DOHH2 (cell line): ENCODE data around the gene TSPAN10.

Source experiments
- H3F3A ChIP-seq: fragments of 200-600 bp; sonication (generic), shearing (Covaris generic); 2 replicates; pipeline ENCODE4 v1.6.0; 2016; ENCODE audit warnings: antibody characterized with exemption, mild to moderate bottlenecking; ENCODE audit not compliant: control insufficient read depth, insufficient read depth
- H3K27ac ChIP-seq: fragments of 200-600 bp; sonication (generic); 2 replicates; pipeline ENCODE4 v1.5.1; 2014; ENCODE audit warnings: low read depth, mild to moderate bottlenecking, low read length, moderate library complexity
- H3K27me3 ChIP-seq: fragments of 200-600 bp; sonication (generic); 2 replicates; pipeline ENCODE4 v1.6.1; 2014; ENCODE audit warnings: mild to moderate bottlenecking, low read length, mixed read lengths; ENCODE audit not compliant: control insufficient read depth
- H3K36me3 ChIP-seq: fragments of 200-600 bp; sonication (generic); 2 replicates; pipeline ENCODE4 v1.6.1; 2014; ENCODE audit warnings: mild to moderate bottlenecking, low read length, moderate library complexity, mixed read lengths; ENCODE audit not compliant: control insufficient read depth
- H3K4me1 ChIP-seq: fragments of 200-600 bp; sonication (generic); 2 replicates; pipeline ENCODE4 v1.6.1; 2014; ENCODE audit warnings: mild to moderate bottlenecking, low read length, mixed read lengths; ENCODE audit not compliant: control insufficient read depth
- H3K4me2 ChIP-seq: fragments of 200-600 bp; sonication (generic); 2 replicates; pipeline ENCODE4 v1.6.0; 2014; ENCODE audit warnings: mild to moderate bottlenecking, low read length, moderate library complexity
- H3K4me3 ChIP-seq: fragments of 200-600 bp; sonication (generic); 2 replicates; pipeline ENCODE4 v1.5.1; 2014; ENCODE audit warnings: mild to moderate bottlenecking, low read length, mixed read lengths
- H3K79me2 ChIP-seq: fragments of 200-600 bp; sonication (generic); 2 replicates; pipeline ENCODE4 v1.6.1; 2014; ENCODE audit warnings: mild to moderate bottlenecking, low read length, mixed read lengths; ENCODE audit not compliant: control insufficient read depth
- H3K9me2 ChIP-seq: fragments of 200-600 bp; sonication (generic); replicated peaks from 2 replicates; pipeline ENCODE4 v1.6.1; 2014; ENCODE audit warnings: mild to moderate bottlenecking, low read length, mixed read lengths; ENCODE audit not compliant: control insufficient read depth
- H3K9me3 ChIP-seq: fragments of 200-600 bp; sonication (generic); 2 replicates; pipeline ENCODE4 v1.6.1; 2014; ENCODE audit warnings: antibody characterized with exemption, low read length, mixed read lengths; ENCODE audit not compliant: control insufficient read depth, insufficient read depth
- H4K20me1 ChIP-seq: fragments of 200-600 bp; sonication (generic); 2 replicates; pipeline ENCODE4 v1.6.0; 2014; ENCODE audit warnings: low read depth, mild to moderate bottlenecking, antibody characterized with exemption, low read length, moderate library complexity; ENCODE audit not compliant: control insufficient read depth, insufficient read depth
- EZH2phosphoT487 ChIP-seq: fragments of 200-600 bp; sonication (generic); IDR thresholded peaks from 2 replicates; pipeline ENCODE4 v1.6.1; 2017; ENCODE audit warnings: borderline replicate concordance, mild to moderate bottlenecking, antibody characterized with exemption, low read length, moderate library complexity, mixed read lengths
- TF ChIP-seq, protein P1 (sequence below): fragments of 200-600 bp; sonication (generic); IDR thresholded peaks from one replicate; pipeline ENCODE4 v1.5.1; 2014; ENCODE audit warnings: antibody characterized with exemption, mild to moderate bottlenecking, low read depth, low read length; ENCODE audit not compliant: poor library complexity, severe bottlenecking

TSPAN10 gene

GRCh38 chr17:81648013-81648706, 11.2 kb downstream of the TSPAN10 start:
- H3K36me3 ChIP-seq, result no peaks in the 10 kb centered on the region

DNA sequence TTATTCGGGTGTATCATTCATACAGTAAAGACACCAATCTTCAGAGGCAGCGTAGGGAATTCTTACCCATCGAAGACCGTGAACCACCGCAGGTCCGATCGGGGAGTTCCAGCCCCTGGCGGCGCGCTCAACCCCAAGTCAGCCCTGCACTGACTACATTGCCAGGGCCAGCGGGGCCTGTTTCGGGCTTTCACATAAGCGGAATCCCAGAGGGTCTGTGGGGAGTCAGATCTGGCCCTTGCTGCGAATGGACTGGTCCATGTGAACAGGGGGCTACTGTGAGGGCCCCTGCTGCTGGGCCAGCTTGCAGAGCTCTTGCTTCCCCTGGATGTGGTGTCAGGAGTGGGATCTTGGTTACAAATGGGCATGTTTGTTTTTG, 11.7 kb downstream of the TSPAN10 start:
- Histone ChIP-seq H3K27me3 (no peaks in the 10 kb centered on the region), H3K4me2 (no peak overlapping the region), H3K4me3 (no peak overlapping the region), H3K79me2 (no peaks in the 10 kb centered on the region), H3K9me2 (no peaks in the 10 kb centered on the region), H3F3A (no peaks in the 10 kb centered on the region), H3K9me3 (no peaks in the 10 kb centered on the region), H4K20me1 (no peaks in the 10 kb centered on the region), H3K27ac (no peak overlapping the region), H3K4me1 (peaks cover 11% of the 10 kb centered on the region), H3K36me3 (no peaks in the 10 kb centered on the region)
- TF ChIP-seq, protein P1, sequence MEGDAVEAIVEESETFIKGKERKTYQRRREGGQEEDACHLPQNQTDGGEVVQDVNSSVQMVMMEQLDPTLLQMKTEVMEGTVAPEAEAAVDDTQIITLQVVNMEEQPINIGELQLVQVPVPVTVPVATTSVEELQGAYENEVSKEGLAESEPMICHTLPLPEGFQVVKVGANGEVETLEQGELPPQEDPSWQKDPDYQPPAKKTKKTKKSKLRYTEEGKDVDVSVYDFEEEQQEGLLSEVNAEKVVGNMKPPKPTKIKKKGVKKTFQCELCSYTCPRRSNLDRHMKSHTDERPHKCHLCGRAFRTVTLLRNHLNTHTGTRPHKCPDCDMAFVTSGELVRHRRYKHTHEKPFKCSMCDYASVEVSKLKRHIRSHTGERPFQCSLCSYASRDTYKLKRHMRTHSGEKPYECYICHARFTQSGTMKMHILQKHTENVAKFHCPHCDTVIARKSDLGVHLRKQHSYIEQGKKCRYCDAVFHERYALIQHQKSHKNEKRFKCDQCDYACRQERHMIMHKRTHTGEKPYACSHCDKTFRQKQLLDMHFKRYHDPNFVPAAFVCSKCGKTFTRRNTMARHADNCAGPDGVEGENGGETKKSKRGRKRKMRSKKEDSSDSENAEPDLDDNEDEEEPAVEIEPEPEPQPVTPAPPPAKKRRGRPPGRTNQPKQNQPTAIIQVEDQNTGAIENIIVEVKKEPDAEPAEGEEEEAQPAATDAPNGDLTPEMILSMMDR, result no peak
- no peak for TF ChIP-seq EZH2phosphoT487

More at GRCh38 chr17:81648013-81648706, 11.2 kb downstream of the TSPAN10 start:
- no peak for TF ChIP-seq EZH2phosphoT487
- TF ChIP-seq, protein P1, result no peak
- H3K27ac ChIP-seq, result no peak overlapping the region
- H3F3A ChIP-seq, result no peaks in the 10 kb centered on the region
- H4K20me1 ChIP-seq, result no peaks in the 10 kb centered on the region
- no peaks in the 10 kb centered on the region for H3K27me3 ChIP-seq
- H3K9me2 ChIP-seq, result no peaks in the 10 kb centered on the region
- no peaks in the 10 kb centered on the region for H3K79me2 ChIP-seq
- no peak overlapping the region for H3K4me2 ChIP-seq
- H3K4me3 ChIP-seq, result no peak overlapping the region
- peaks cover 6% of the 10 kb centered on the region for H3K4me1 ChIP-seq
- no peaks in the 10 kb centered on the region for H3K9me3 ChIP-seq

GRCh38 chr17:81650951-81651350, 14.0 kb downstream of the TSPAN10 start:
- no peaks in the 10 kb centered on the region for H3K36me3 ChIP-seq
- no peak for TF ChIP-seq EZH2phosphoT487
- TF ChIP-seq, protein P1, result no peak
- H3K27me3 ChIP-seq, result no peaks in the 10 kb centered on the region
- H3K9me2 ChIP-seq, result no peaks in the 10 kb centered on the region
- H3K4me2 ChIP-seq, result no peak overlapping the region
- no peak overlapping the region for H3K4me3 ChIP-seq
- H3K27ac ChIP-seq, result no peak overlapping the region
- H3K9me3 ChIP-seq, result no peaks in the 10 kb centered on the region
- no peaks in the 10 kb centered on the region for H3F3A ChIP-seq
- peaks cover 13% of the 10 kb centered on the region for H3K4me1 ChIP-seq
- H3K79me2 ChIP-seq, result no peaks in the 10 kb centered on the region
- H4K20me1 ChIP-seq, result no peaks in the 10 kb centered on the region
